Measurements from ENCODE around the gene TOR1AIP1. TPM values are rescaled to one million over a fixed set of nuclear protein-coding genes. Genes with fewer than 3 reads are reported as not detected.
A peak's percentile ranks its signal among the peaks of the same experiment; 100 is the strongest.

Gene TOR1AIP1
- total RNA-seq, 1 experiment from 2014 or later = 31.9 TPM

DNA sequence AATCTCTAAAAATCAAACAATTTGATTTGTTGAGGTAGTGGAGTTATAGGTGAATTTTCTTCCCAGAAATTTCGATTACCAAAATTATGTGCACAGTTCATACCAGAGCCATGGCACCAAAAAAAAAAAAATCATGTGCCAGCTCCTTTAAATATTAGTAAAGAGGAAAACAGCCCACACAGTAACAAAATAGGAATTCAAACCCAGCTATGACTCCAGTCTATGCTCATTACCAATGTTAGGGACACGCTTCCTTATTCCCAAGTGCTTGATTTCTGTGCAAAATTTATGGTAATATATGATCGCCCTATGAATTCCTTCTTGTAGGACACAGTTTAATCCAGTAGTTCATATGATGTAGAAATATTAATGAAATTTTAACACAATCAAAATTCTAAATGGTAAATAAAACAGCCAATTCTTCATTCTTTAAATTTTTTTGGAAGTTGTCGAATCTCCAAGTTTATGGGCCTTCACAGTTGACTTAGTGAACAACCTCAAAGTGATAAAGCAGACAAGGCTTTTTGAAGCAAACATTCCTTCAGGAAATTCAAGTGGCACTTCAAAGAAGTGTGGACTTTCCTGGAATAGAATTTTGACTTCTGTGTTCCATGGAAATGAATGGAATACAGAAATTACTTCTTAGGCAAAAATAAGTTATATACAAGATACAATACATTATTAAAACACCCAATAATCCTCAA is 6.3 kb upstream of the TOR1AIP1 start:
- peaks cover 13% of the 10 kb centered on the region for H3K36me3 ChIP-seq (ENCODE audit: insufficient read depth, low read length, poor library complexity, severe bottlenecking)
- H3K4me3 ChIP-seq (ENCODE audit: low read depth, low read length, poor library complexity, severe bottlenecking) = peak overlapping the region; percentile 66
- POLR2A ChIA-PET (ENCODE audit: low non-redundant PET) = no interaction called here

DNA sequence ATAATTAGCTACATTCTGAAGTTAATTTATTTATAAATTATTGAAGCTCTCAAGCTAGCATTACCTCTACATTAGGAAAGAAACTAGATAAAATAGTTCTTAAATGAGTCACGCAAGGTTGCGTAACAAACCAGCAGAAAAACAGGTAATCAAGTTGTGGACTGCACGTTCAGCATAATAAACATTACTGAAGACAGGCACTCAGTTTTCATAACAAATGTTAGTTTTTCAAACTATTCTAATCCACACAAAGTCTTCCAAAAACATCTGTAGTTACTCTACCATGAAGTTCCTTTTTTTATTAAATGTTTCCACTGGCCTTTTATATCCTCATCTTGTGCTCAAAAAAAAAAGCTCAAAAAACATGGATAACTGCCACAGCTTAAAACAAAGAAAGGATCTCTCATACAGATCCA is 5.8 kb upstream of the TOR1AIP1 start:
- Histone ChIP-seq H3K4me3 (ENCODE audit: low read depth, low read length, poor library complexity, severe bottlenecking) (peak overlapping the region; percentile 66), H3K4me1 (ENCODE audit: insufficient read depth, low read length, poor library complexity, severe bottlenecking) (peaks cover 27% of the 10 kb centered on the region), H3K9me3 (ENCODE audit: low read depth, low read length, poor library complexity, severe bottlenecking) (no peaks in the 10 kb centered on the region), H3K36me3 (ENCODE audit: insufficient read depth, low read length, poor library complexity, severe bottlenecking) (peaks cover 13% of the 10 kb centered on the region), H3K27ac (ENCODE audit: low read depth, low read length, poor library complexity, severe bottlenecking) (peak overlapping the region; percentile 26), H3K27me3 (replicated peaks; ENCODE audit: insufficient read depth, low read depth, low read length, poor library complexity) (no peaks in the 10 kb centered on the region)
- no TSS peak for BruUV-seq (replicated peaks)
- DNase-seq (ENCODE audit: low spot score) = no peak
- intact Hi-C loops (cut with micrococcal nuclease; ENCODE audit: unreplicated experiment) = no loop called here
- ChIA-PET CTCF (no interaction called here), POLR2A (ENCODE audit: low non-redundant PET) (interaction anchor here (0.6 kb wide), 1 partner anchor 640 kb away, joined by 4 read pairs; no protein-coding TSS in a partner anchor)
- no peak for TF ChIP-seq EZH2 (IDR thresholded peaks at IDR 0.05; ENCODE audit: borderline replicate concordance, low read depth, low read length, poor library complexity, severe bottlenecking)
- TF ChIP-seq, protein P1, sequence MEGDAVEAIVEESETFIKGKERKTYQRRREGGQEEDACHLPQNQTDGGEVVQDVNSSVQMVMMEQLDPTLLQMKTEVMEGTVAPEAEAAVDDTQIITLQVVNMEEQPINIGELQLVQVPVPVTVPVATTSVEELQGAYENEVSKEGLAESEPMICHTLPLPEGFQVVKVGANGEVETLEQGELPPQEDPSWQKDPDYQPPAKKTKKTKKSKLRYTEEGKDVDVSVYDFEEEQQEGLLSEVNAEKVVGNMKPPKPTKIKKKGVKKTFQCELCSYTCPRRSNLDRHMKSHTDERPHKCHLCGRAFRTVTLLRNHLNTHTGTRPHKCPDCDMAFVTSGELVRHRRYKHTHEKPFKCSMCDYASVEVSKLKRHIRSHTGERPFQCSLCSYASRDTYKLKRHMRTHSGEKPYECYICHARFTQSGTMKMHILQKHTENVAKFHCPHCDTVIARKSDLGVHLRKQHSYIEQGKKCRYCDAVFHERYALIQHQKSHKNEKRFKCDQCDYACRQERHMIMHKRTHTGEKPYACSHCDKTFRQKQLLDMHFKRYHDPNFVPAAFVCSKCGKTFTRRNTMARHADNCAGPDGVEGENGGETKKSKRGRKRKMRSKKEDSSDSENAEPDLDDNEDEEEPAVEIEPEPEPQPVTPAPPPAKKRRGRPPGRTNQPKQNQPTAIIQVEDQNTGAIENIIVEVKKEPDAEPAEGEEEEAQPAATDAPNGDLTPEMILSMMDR (conservative IDR thresholded peaks at IDR 0.05; ENCODE audit: low read depth, low read length) = no peak

More for the DNA sequence above, 6.3 kb upstream of the TOR1AIP1 start:
- no peak for DNase-seq (ENCODE audit: low spot score)
- no TSS peak for BruUV-seq (replicated peaks)
- no peaks in the 10 kb centered on the region for H3K27me3 ChIP-seq (replicated peaks; ENCODE audit: insufficient read depth, low read depth, low read length, poor library complexity)
- H3K4me1 ChIP-seq (ENCODE audit: insufficient read depth, low read length, poor library complexity, severe bottlenecking) = peaks cover 29% of the 10 kb centered on the region
- CTCF ChIA-PET = no interaction called here
- intact Hi-C loops (cut with micrococcal nuclease; ENCODE audit: unreplicated experiment) = no loop called here
- no peak for TF ChIP-seq EZH2 (IDR thresholded peaks at IDR 0.05; ENCODE audit: borderline replicate concordance, low read depth, low read length, poor library complexity, severe bottlenecking)
- TF ChIP-seq, protein P1 (conservative IDR thresholded peaks at IDR 0.05; ENCODE audit: low read depth, low read length) = no peak
- H3K9me3 ChIP-seq (ENCODE audit: low read depth, low read length, poor library complexity, severe bottlenecking) = no peaks in the 10 kb centered on the region
- H3K27ac ChIP-seq (ENCODE audit: low read depth, low read length, poor library complexity, severe bottlenecking) = no peak overlapping the region

DNA sequence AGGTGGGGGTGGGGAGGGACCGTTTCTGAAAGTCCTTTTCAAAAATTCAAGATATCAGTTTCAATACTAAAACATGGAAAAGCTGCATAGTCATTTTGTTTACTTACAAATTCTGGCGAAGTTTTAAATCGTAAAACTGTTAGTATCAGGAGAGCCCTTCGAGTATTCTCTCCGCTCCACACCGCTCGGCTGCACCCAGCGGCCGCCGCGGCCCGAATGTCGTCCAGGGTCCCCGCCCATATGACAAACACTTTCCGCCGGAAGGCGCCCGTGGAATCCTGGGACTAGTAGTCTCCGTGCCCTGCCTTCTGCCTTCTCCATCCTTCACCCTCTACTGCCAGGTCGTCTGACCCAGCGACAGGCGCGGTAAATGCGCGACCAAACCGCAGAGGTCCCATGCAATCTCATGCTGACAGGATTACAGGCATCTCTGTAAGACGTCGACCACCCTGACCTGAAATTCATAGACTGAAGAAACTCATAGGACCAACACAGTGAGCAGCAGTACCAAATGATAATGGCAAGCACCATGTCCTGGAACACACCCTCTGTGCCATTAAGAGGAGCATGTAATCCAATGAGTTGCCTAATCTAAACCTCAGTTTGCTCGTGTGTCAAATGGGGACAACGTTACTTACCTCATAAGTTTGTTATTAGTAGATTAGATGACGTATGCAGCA is 4.4 kb upstream of the TOR1AIP1 start, which contains the start of gene TOR1AIP2:
Gene TOR1AIP2, minus strand, starts transcription at position 218 of the 680 bp plus-strand sequence. CDS start 25,138 bp downstream, outside the sequence.
- H3K4me1 ChIP-seq (ENCODE audit: insufficient read depth, low read length, poor library complexity, severe bottlenecking) = peaks cover 22% of the 10 kb centered on the region
- no peak for TF ChIP-seq EZH2 (IDR thresholded peaks at IDR 0.05; ENCODE audit: borderline replicate concordance, low read depth, low read length, poor library complexity, severe bottlenecking)
- TF ChIP-seq, protein P1 (conservative IDR thresholded peaks at IDR 0.05; ENCODE audit: low read depth, low read length) = no peak
- peak within 1 kb of the TSS; percentile 66 for H3K4me3 ChIP-seq (ENCODE audit: low read depth, low read length, poor library complexity, severe bottlenecking)
- H3K27me3 ChIP-seq (replicated peaks; ENCODE audit: insufficient read depth, low read depth, low read length, poor library complexity) = no peaks in the 10 kb centered on the region
- BruUV-seq (replicated peaks) = no TSS peak
- H3K9me3 ChIP-seq (ENCODE audit: low read depth, low read length, poor library complexity, severe bottlenecking) = no peaks in the 10 kb centered on the region
- ChIA-PET POLR2A (ENCODE audit: low non-redundant PET) (no interaction called here), CTCF (interaction anchor here (0.6 kb wide), 1 partner anchor 1228 kb away, joined by 8 read pairs; no protein-coding TSS in a partner anchor)
- H3K27ac ChIP-seq (ENCODE audit: low read depth, low read length, poor library complexity, severe bottlenecking) = peak within 1 kb of the TSS; percentile 59
- peak; percentile 92 for DNase-seq (ENCODE audit: low spot score)
- intact Hi-C loops (cut with micrococcal nuclease; ENCODE audit: unreplicated experiment) = no loop called here
- peaks cover 13% of the 10 kb centered on the region for H3K36me3 ChIP-seq (ENCODE audit: insufficient read depth, low read length, poor library complexity, severe bottlenecking)
